HG02970 (cell line): ENCODE measurements around the gene RPL3.

Experiments
- ATAC-seq: cut with Tn5 transposase; IDR thresholded peaks from one replicate; pipeline ENCODE4 v1.9.1; 2021; ENCODE audit warnings: mild to moderate bottlenecking, moderate library complexity, moderate number of reproducible peaks; ENCODE audit not compliant: unreplicated experiment, low FRiP score

Gene RPL3

GRCh38 chr22:39287076-39287725 lies 32.2 kb downstream of the RPL3 start:
- no peak for ATAC-seq

GRCh38 chr22:39284983-39285382 lies 34.4 kb downstream of the RPL3 start:
- ATAC-seq, result no peak

- no peak for ATAC-seq
Measured at GRCh38 chr22:39284142-39284980, 35.1 kb downstream of the RPL3 start.

DNA sequence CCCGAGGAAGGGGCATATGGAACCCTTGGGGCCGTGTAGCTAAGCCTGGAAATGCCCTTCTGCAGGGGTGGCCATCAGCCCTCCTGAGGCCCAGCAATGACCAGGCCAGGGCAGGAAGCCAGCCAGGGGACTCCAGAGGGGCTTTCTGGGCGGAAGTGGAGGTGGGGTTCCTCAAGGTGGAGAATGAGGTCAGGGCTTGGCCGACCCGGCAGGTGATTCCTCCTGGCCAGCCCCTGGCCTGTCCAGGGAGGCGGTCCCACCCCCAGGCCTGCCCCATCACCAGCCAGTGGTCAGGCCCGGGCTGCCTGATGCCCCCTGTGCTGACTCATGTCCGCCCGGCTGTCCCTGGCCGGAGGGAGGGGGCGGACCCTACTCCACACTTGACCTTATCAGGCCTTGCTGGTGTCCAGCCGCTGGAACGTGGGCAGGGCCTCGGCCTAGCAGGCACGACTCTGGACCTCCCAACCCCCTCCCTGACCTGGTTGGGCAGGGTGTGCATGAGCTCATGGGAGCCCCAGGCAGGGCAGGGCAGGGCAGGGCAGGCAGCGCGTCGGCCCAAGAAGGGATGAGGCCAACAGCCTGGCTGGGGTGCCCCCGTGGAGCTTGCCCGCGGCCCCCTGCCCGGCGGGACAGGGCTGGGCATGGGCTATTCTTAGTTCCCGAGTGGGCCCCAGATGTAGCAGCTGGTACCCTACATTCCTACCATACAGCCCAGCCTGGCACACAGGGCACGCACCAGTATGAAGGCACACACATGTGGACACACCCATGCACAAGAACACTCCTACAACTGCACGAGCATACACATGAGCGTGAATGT lies 35.9 kb downstream of the RPL3 start:
- no peak for ATAC-seq

DNA sequence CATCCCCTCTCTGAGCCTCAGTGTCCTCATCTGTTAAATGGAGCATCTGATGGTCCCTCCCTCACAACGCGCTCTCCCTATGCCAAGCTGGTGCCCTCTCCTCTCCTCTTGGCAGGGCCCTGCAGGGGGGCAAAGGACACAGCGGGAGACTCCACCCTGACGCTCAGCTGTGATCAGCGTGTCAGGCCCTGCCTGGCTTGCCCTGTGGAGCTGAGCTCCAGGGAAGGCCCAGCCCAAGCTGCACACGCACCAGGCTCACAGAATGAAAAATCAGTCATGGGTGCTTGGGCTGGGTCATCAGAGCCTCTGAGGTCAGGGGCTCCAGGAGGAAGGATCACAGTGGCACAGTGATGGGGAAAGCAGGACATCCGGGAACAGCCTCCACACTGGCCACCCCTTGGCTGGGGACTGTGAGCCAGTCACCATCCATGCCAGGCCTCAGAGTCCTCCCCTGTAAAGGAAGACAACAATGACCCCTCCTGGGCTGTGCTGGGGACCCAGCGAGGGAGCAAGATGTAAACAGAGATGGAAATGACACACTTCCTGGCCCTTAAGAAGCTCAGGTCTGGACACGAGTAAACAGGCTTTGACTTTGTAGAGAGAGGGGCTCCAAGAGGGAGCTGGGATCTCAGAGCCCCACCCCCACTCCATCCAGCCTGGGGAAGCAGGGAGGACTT lies 36.6 kb downstream of the RPL3 start:
- no peak for ATAC-seq

DNA sequence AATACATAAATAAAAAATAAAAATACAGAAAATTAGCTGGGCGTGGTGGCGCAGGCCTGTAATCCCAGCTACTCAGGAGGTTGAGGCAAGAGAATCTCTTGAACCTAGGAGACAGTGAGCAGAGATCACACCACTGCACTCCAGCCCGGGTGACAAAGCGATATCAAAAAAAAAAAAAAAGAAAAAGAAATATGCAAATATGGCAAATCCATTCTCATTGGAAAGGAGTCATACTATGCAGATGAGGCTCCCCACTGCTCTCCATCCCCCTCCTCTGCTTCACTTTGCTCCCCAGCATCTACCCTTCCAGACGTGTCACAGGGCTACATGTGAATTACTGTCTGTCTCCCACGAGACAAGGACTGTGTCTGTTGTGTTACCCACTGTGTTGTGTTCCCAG lies 38.3 kb downstream of the RPL3 start:
- no peak for ATAC-seq

DNA sequence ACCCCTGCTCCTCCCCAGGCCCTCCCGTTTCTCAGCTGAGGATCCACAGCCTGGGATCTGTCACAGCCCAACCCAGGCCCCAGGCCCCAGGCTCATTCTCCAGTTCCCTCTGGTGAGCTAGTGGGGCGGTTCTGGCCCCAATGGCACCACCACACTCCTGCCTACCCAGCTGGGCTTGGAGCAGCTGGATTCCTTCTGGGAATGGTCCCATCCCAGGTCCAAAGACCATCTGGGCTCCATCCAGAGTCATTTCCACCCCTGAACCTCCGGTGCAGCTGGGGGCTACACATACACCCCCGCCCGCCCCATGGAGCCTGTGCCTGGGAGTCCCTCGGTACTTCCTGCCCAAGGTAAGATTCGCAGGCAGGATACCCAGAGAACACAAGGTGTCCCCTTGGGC lies 39.2 kb downstream of the RPL3 start:
- ATAC-seq, result no peak

DNA sequence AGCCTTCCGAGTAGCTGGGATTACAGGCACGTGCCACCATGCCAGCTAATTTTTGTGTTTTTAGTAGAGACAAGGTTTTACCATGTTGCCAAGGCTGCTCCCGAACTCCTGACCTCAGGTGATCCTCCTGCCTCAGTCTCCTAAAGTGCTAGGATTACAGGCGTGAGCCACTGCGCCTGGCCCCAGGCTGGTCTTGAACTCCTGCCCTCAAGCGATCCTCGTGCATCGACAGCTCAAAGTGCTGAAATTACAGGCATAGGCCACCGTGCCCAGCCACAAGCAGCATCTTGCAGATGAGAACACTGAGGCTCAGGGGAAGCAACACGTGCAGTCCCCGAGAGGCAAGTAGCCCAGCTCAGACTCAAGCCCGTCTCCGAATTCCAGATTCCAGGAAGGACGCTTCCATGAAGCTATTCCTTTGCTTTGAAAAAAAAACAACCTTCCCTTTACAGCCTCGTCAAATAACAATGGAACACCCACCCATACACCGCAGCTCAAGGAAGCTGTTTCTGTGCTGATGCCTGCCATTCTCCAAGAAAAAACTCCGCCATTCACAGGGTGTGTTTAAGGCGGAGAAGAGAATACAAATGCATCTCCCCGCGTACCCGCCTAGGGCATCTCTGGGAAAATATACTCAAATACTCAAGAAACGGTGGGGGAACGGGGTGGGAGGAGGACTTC lies 40.1 kb downstream of the RPL3 start:
- ATAC-seq, result no peak

DNA sequence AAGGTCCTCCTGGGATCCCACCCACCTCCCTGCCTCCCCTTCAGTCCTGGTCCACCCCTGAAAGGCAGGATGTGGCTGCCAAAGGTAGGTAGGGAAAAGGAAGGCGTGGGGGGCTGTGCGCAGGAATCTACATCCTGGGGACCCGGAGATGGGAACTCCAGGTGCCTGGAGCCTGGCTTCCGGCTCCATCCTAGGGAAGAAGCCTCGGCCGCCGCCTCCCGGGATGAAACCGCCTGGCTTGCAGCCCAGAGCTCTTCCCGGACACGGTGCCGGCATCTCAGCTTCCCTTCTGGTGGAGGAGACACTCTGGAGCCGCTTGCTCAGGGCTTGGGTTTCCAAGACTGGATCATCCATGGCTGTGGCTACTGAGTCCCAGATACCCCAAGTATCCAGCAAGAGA lies 41.4 kb downstream of the RPL3 start:
- ATAC-seq, result no peak

GRCh38 chr22:39277142-39277607 lies 42.2 kb downstream of the RPL3 start:
- ATAC-seq, result no peak

DNA sequence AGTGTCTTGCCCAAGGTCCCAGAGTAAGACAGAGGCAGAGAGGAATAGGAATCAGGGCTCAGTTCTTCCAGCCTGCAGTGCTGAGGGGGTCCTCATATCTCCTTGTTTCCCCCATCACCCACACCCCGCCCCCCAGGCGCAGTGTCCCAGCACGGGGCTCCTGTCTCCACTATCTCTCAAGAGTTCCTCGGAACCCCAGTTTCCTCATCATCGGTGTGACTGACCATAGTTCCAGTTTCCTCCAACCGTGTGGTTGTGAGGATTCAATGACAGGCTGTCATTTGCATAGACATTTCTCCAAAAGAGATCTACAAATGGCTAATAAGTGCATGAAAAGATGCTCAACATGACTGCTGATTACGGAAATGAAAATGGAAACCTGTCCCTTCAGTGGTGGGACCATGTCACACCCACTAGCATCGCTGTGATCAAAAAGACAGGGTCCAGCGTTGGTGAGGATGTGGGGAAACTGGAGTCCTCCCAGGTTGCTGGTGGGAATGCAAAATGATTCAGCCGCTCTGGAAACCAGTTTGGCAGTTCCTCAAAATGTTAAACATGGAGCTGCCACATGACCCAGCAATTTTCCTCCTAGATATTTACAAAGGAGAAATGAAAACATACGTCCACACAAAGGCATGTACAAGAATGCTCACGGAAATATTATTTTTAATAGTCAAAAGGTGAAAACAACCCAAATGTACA lies 42.8 kb downstream of the RPL3 start:
- no peak for ATAC-seq

DNA sequence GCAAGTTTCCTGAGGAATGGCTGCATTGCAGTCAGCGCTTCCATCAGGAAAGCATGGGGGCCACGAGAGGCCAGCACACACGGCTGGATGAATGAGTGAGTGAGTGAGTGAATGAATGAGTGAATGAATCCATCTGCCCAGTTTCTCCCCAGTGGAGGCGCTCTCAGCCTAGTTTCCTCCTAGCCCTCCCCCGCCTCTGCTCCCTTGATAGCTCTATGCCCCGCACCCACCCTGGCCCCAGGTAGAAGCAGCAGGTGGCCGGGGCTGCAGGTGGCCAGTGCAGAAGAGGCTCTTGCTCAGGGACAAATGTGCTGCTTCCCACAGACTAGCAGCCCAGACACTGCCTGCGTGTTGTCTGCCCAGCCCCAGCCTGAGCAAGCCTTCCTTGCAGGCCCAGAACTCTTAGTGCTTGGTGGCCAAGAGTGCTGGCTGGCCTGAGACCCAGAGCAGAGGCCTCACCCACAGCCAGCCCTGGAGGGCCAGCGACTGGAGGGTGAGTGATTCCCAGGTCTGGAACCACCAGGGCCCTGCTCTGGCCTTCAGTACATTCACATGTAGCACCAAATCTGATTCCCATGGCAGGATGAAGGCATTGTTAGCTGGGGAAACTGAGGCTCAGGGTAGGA lies 43.5 kb downstream of the RPL3 start:
- no peak for ATAC-seq

DNA sequence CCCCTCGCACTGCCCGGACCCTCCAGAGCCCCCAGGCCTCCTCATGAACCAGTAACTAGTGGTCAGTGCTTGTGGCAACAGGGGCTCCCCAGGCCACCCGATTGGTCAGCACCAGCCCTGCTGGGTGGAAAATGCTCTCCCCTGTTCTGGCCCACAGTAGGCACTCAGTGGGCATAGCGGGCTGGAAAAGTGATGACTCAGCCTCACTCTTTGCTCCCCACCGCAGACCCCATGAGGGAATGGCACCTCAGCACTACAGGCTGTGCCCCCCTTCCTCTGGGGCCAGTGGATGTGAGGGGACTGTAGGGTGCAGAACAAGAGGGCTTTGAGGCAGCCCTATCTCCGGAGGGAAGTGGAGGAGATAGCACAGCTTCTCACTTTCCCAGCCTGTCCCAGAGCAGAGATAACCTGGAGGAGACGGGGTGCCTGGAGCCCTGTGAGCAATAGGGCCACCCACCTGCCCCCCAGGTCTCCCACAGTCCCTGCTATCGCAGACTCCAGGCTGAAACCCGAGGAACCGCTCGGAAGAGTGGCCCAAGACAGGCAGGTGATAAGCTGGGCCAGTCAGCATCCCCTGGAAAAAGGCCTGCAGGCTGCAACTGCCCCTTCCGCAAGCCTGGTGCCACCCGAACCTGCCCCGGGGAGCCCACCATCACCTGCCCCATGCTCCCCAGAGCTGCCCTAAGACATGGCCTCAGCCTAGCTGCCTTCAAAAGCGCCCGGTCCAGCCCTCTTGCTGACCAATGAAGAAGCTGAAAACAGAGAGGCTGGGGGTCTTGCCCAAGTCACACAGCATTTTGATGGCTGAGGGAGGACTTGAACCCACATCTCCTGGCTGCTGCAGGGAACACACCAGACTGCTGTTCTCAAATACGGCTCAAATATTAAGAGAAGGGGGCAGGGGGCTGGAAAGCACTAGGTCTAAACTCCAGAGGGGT lies 45.2 kb downstream of the RPL3 start:
- ATAC-seq, result no peak

- ATAC-seq, result no peak
Measured at GRCh38 chr22:39270792-39271191, 48.6 kb downstream of the RPL3 start.

DNA sequence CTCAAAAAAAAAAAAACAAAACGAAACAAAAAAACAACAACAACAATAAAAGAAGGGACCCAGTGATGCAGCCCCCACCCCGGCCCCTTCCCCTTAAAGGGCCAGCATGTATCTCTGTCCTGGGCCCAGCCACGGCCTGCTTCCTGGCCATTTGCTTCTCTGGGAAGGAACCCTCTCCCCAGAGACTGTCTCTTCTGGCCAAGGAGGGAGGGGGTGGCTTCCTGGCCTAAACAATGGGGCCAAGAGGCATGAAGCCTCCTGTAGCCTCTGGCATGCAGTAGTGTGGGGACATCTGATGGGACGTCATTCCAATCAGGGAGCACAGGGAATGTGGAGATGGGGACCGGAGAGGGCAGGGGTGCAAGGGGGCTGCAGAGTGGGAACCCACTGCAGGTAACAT lies 49.1 kb downstream of the RPL3 start:
- no peak for ATAC-seq

- no peak for ATAC-seq
Measured at GRCh38 chr22:39269095-39269790, 50.2 kb downstream of the RPL3 start.

DNA sequence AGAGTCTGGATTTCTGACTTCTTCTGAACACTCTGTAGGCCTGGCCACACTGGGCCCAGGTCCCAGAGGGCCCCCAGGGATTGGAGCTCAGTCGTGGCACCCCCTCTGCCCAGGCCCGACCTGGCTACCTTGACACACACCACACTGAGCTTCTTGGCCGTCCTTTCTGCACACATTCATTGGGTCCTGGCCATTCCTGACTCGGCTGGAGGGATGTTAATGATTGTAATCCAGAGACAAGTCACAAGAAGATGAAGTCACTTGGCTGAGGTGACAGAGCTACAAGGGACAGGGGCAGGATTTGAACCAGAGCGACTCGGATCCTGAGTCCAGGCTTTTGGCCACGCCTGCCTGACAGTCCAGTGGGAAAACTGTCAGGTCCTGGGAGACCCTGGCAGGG lies 50.8 kb downstream of the RPL3 start:
- no peak for ATAC-seq
